T-helper 22 cell (primary cell): ENCODE data around the gene CPA2.
"Not testable (repeated sequence)": the region's sequence is repeated elsewhere in the genome, so short reads cannot be mapped to it uniquely, and the experiment has no call there.

Experiments used
- DNase-seq: peaks from one replicate; pipeline ENCODE4 v3.0.0-alpha.2; 2020; ENCODE audit warnings: low read depth

Gene CPA2

DNA sequence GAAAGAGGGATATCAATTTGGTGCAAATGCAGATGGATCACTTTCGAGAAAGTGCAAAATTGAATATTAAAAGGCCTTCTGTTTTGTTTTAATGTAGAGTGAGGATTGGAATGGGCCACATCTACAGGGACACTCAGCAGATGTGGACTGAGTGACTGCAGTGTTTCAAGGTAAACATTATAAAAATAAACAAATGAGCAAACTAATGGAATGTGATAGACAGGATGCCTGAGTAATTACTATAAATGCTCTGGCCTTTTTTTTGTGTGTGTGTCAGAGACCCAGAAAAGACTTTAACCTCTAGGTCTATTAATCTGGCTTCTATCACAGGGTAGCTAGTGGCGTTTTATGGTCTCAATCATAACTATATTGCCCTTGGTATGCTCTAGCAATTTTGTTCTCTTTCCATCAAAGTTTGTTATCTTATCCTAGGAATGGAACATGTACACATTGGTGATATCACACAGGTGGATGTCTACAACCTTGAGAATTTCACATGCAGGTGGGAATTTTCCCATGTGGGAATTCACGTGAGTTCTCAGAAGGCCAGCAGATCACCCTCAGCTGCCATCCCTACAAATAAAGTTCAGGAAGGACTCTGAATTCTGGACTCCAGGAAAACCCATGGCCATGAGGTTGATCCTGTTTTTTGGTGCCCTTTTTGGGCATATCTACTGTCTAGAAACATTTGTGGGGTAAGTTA is at the start of gene CPA2:
CPA2 (plus strand) TSS at position 606 of the 703 bp plus-strand sequence; CDS start at position 625, 19 bp downstream.
- no peak for DNase-seq

DNA sequence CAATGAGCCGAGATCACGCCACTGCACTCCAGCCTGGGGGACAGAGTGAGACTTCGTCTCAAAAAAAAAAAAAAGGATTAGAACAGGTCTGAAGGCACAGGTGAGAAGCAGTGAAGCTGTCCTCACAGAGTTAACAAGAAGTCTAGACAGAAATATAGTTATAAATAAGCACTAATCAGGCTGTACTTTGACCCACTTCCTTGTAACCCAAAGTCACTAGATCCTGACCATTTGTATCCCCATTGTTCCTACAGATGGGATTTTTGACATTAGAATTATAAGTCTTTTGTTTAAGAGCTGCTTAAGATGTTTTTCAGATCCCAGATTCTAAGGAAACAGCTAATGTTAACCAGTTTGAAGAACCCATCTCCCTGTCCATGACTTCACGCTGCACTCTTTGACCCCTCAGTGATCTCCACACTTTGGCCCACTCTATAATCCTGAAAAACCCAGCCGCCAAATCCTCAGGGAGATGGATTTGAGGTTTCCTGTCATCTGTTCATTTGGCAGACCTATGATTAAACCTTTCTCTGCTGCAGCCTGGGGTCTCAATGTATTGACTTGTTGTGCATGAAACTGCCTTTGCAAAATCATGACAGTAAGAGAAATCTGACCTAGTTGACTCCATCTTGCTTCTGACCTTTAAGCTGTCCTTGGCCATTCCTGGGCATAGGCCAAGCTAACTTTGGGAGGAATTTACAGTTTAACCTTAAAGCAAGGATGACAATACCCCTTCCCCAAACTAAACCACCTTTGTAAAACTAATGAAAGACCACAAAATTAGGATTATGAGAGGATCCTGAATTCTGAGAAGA is 47.6 kb upstream of the CPA2 start:
- DNase-seq: no peak

DNA sequence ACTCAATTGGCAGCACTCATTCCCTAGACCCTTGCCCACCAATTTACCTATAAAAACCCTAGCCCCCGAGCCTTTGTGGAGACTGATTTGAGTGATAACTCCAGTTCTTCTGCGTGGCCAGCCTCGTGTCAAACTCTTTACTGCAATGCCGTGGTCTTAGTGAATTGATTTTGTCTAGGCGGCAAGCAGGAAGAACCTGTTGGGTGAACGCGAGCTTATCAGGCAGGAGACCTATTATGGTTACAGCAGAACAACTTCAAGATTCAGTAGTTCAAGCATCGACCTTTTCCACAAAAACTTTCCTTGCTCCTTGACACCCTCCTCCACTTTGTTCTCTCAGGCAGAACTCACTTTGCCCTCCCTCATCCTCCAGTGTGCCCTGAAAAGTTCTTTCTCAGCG is 46.8 kb upstream of the CPA2 start:
- DNase-seq: no peak

DNA sequence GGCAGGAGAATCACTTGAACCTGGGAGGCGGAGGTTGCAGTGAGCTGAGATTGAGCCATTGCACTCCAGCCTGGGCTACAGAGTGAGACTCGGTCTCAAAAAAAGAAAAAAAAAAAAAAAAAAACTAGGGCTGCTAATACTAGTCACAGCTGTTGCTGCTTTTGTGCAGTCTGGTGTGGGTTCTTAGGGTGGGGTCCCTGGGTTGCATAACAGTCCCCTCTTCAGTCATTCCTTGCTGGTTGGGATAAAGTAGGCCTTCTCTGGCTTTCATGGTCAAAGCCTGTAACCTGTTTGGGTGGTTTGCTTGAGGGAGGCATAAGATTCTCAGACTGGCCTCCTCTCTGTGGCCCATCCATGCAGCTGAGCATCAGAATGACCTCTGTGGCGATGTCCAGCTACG is 44.9 kb upstream of the CPA2 start:
- DNase-seq: no peak

DNA sequence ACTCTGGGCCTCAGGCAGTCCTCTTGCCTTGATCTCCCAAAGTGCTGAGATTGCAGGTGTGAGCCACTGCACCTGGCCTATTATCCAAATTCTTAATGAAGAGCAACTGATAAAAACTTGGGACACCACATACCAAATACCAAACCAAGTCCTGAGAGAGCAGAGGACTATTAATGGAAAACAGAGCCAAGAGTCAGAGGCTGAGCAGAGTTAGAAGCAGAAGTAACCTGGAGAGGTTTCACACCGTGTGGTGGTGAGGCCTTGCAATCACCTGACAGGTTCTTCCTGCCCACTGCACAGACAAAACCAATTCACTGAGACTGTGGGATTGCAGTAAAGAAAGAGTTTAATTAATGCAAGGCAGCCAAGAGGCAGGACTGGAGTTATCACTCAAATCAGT is 43.0 kb upstream of the CPA2 start:
- no peak for DNase-seq

DNA sequence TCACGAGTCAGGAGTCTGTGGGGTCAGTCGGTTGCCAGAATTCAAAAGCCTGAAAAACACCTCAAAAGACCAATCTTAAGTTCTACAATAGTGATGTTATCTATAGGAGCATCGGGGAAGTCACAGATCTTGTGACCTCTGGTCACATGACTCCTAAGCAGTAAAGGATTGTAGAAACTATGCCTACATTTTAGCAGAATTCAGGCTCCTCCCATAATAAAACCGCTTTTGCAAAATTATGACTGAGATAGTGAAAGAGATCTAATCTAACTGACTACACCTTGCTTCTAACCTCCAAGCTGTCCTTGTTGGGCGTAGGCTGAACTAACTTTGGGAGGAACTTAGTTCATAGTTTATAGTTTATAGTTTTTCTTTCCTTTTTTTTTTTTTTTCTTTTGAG is 42.5 kb upstream of the CPA2 start:
- DNase-seq: no peak

DNA sequence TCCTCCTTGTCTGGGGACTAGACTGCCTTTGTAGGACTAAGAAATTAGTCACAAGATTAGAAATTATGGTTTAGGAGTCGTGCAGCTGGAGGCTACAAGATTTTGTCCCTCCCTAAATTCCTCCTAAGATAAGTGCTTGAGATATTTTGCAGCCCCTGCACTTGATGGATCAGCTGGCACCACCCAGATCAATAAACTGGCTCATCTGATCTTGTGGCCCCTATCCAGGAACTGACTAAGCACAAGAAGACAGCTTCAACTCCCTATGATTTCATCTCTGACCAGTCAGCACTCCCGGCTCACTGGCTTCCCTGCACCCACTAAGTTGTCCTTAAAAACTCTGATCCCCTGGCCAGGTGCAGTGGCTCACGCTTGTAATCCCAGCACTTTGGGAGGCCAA is 41.7 kb upstream of the CPA2 start:
- DNase-seq: not testable (repeated sequence)

DNA sequence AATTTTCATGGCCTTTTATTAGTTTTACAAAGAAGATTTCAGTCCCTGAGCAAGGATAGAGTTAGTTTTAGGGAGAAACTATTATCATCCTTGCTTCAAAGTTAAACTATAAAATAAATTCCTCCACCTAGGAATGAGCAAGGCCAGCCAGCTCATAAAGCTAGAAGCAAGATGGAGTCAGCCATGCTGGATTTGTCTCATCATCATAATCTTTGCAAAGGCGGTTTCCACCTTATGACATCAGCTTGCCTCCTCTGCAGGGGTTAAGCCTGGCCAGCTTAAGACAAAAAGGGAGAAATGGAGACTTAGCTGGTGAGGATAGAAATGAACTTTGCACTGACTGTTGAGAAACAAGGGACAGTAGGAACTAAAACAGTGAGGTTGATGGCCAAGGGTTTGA is 40.3 kb upstream of the CPA2 start:
- no peak for DNase-seq

DNA sequence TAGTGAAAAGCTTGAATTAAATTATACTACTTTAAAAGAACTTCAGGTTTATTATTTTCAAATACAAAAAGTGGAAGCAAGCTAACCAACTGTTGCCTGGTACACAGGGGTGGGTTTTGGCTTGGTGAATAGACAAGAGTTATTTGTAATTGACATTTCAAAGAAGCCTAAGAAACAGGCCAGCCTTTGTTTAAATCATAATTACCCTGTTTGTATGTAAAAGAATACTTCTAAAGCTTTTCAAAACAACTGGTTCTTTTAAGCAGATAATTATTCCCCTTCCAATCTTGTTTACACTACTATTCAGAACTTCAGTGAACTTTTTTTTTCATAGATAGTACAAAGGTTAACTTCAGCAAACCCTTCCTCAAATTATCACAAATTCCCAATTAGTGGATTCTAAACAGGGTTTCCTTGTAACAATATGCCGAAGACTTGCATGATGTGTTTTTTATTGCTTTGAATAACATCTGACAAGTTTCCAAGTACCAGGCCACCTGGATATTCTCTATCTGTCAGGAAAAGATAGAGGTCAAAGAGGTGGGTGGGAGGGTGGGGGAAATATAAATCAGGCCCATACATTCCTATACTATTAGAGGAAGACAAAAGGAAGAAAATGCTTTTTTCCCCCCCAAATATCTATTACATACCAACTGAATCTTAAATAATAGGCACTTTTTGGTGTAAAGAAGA is 38.6 kb upstream of the CPA2 start:
- no peak for DNase-seq

DNA sequence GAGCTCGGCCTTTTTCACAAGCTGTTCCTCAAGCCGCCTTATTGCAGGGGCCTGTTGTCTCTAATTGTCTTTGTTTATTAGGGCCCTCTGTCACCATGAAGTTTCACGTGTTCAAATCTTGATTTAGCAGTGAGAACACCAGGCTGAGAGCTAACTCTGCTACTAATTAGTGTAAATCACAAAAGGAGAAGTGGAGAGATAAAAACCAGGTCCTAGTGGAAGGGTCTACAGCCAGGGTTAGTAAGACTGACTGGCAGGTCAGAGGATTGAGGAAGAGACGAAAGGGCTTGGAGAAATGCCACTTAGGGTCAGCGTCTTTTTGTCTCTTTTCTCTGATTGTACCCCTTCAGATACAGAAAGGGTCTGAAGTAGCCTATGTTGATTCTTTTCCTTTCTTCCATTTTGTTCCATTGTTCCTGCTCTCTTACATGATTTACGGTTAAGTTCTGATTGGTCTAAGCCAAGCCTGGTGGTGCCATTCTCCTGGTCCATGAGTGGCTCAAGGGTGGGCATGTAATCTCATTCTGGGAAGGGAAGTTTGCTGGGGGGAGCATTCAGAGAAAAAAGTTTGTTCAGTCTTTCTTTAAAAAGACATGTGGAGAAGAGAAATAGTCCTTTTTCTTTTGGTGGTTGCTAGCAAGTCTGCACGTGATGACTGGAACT is 37.7 kb upstream of the CPA2 start:
- no peak for DNase-seq

DNA sequence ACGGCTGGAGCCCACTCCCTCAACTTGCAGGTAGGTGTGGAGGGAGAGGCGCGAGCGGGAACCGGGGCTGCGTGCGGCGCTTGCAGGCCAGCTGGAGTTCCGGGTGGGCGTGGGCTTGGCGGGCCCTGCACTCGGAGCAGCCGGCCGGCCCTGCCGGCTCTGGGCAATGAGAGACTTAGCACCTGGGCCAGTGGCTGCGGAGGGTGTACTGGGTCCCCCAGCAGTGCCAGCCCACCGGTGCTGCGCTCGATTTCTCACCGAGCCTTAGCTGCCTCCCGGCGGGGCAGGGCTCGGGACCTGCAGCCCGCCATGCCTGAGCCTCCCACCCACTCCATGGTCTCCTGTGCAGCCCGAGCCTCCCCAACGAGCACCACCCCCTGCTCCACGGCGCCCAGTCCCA is 36.7 kb upstream of the CPA2 start:
- DNase-seq: not testable (repeated sequence)

DNA sequence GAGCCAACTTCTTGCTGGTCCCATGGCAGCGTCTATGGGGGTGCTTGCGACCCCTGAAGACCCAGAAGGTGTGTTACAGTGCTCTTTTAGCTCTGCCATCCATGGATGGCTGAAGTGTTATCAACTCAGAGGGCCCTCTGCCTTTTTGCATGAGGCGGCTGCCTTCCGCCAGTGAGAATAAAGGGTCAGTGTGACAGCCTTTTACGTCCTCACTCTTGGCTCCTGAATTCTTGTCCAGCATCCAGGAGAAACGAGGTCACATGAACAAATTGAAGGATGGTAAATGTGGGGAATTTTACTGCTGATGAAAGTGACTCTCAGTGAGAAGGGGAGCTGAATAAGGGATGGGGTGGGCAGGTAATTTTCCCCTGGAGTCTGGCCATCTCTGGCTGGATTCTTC is 34.9 kb upstream of the CPA2 start:
- no peak for DNase-seq

DNA sequence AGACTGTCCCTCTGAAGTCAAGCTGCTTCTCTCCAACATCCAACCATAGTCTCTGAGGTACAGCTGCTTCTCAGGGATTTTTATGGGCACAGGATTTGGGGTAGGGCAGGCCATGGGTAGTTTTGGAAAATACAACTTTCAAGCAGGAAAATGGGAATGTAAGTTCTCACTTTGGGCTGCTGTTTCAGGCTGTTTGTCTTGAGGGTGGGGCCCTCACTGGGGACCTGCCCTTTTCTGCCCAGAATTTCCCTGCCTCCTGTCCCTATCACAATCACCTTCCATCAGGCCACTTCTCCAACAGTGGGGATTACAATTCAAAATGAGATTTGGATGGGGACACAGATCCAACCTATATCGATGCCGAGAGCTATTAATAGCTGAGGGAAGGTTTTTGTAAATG is 34.5 kb upstream of the CPA2 start:
- DNase-seq: no peak

DNA sequence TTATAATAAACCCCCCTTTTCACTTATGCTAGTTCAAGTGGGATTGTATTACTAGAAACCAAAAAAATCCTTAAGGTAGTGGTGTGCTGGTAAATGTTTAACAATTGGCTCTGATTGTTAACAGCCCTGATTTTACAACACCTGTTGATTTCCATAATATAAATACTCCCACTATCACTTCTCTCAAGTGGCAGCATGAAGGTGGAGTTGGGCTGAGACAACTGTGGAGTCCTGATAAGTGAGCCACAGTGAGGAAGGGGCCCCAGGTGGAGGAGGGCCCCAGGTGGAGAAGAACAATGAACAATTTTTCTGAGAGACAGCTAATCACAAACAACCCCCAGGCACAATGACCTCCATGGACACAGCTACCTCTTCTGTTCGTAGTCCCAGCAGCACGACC is 32.6 kb upstream of the CPA2 start:
- DNase-seq: no peak

DNA sequence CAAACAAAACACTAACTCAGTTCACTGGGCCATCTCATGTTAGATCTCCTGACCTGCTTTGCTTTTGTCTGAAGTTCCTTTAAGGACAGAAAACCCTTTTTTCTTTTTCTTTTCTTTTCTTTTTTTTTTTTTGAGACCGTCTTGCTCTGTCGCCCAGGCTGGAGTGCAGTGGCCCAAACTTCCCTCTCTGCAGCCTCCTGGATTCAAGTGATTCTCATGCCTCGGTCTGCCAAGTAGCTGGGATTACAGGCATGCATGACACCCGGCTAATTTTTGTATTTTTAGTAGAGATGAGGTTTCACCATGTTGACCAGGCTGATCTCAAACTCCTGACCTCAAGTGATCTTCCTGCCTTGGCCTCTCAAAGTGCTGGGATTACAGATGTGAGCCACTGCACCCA is 30.3 kb upstream of the CPA2 start:
- DNase-seq: not testable (repeated sequence)

DNA sequence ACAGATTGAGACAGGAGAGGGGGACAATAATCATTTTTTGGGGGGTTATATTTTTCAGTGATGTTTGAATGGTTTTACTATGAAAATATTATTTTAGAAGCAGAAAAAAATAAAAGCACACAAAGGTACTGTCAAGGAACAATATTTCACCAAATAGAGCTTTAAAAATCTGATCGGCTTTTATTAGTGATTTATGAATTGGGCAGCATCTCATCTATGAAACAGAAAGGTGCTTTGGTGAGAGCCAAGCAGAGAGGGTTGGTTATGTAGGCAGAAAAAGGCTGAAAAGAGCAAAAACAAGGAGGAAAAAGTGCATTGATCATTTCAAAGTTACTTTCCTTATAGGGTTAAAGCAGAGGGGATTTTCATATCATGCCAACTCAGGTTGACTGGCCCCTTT is 26.4 kb upstream of the CPA2 start:
- no peak for DNase-seq

DNA sequence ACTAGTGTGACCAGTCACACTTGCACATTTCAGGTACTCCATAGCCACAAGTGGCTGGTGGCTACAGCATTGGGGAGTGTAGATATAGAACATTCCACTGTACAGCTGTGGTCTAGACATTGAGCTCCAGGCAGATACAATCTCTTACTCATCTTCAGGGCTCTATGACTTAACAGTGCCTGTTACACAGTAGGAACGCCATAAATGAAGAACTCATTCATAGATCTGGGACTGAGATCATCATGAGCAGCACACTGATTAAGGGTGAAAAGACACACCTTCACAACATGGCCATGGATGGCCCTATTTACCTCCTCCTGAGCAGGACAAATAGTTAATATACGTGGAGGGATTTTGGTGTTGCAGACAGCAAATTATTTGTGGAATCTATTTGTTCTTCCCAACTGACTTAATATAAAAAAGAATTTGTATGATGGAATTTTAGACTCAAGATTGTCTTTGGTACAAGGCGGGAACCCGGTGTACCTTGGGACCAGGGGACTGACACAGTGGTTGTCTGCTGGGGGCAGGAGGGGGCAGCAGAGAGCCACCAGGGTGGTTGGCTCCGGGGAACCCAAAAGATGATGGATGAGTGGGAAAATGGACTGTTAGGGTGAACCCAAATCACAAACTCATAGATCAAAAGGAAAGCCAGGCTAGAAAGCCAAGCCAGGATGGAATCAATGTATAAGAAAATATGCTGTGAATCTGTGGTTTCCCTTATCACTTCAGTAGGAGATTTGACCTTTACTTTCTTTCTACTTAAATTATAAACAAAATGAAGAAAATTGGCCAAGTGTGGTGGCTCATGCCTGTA is 24.3 kb upstream of the CPA2 start:
- DNase-seq: no peak

DNA sequence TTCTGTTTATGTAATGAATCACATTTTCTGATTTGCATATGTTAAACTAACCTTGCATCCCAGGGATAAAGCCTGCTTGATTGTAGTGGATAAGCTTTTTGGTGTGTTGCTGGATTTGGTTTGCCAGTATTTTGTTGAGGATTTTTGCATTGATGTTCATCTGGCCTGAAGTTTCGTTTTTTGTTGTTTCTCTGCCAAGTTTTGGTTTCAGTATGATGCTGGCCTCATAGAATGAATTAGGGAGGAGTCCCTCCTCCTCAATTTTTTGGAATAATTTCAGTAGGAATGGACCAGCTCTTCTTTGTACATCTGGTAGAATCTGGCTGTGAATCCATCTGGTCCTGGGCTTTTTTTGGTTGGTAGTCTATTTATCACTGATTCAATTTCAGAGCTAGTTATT is 23.2 kb upstream of the CPA2 start:
- not testable (repeated sequence) for DNase-seq

DNA sequence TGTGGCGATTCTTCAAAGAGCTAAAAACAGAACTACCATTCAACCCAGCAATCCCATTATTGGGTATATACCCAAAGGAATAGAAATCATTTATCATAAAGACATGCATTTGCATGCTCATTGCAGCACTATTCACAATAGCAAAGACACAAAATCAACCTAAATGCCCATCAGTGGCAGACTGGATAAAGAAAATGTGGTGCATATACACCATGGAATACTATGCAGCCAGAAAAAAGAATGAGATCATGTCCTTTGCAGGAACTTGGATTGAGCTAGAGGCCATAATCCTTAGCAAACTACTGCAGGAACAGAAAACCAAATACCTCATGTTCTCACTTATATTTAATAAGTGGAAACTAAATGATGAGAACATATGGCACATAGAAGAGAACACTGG is 20.2 kb upstream of the CPA2 start:
- DNase-seq: not testable (repeated sequence)

DNA sequence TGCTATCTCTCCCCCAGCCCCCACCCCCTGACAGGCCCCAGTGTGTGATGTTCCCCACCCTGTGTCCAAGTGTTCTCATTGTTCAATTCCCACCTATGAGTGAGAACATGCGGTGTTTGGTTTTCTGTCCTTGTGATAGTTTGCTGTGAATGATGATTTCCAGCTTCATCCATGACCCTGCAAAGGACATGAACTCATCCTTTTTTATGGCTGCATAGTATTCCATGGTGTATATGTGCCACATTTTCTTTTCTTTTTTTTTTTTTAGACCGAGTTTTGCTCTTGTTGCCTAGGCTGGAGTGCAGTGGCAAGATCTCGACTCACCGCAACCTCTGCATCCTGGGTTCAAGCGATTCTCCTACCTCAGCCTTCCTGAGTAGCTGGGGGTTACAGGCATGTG is 17.8 kb upstream of the CPA2 start:
- not testable (repeated sequence) for DNase-seq

DNA sequence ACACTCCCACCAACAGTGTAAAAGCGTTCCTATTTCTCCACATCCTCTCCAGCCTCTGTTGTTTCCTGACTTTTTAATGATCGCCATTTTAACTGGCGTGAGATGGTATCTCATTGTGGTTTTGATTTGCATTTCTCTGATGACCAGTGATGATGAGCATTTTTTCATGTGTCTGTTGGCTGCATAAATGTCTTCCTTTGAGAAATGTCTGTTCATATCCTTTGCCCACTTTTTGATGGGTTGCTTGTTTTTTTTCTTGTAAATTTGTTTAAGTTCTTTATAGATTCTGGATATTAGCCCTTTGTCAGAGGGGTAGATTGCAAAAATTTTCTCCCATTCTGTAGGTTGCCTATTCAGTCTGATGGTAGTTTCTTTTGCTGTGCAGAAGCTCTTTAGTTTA is 17.0 kb upstream of the CPA2 start:
- not testable (repeated sequence) for DNase-seq

DNA sequence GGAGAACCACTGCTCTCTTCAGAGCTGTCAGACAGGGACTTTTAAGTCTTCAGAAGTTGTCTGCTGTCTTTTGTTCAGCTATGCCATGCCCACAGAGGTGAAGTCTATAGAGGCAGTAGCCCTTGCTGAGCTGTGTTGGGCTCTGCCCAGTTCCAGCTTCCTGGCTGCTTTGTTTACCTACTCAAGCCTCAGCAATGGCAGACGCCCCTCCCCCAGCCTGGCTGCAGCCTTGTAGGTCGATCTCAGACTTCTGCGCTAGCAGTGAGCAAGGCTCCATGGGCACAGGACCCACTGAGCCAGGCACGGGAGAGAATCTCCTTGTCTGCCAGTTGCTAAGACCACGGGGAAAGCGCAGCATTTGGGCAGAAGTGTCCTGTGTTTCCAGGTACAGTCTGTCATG is 12.1 kb upstream of the CPA2 start:
- DNase-seq: no peak
